HG02885 (cell line): ENCODE measurements around the gene SZT2.
"Not testable (repeated sequence)": the region's sequence is repeated elsewhere in the genome, so short reads cannot be mapped to it uniquely, and the experiment has no call there.

ENCODE experiments used
- ATAC-seq: cut with Tn5 transposase; IDR thresholded peaks from one replicate; pipeline ENCODE4 v1.9.1; 2021; ENCODE audit warnings: mild to moderate bottlenecking; ENCODE audit not compliant: unreplicated experiment, poor library complexity

Gene SZT2

DNA sequence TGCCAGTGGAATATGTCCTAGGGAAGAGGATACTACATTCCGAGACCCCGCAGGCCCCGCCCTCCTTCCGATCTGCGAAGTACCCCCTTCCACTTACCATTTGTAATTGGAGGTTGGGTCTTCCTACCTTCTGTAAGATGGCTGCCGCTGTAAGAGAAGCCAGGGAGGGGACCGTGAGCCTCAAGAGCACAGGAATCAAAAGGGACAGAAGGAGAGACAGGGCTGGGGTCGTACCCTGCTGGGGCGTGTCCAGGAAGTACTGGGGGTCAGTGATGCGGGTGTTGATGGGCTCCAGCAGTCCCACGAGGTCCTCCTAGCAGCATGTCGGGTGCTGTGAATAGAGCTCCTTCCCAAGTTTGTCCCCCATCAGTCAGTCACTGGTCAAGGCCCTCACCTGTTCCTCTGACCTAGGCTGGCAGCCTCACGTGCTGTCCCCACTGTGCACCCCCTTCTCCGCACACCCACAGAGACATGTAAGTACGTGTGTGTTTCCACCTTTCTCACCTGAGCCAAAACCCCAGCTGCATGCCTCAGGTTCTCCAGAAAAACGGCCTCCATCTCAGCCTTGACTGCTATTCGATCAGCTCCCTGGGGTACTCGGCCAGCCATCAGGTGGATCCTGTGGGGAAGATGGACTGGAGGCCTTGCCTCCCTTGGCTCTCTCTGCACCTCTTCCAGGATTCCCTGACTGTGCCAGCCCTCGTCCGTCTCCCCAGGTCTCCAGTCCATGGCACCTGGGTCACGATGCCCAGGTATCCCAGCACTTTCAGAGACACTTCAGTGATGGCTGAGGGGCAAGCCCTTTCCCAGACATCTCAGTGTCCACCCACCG, 62.2 kb downstream of the SZT2 start:
- ATAC-seq: no peak

DNA sequence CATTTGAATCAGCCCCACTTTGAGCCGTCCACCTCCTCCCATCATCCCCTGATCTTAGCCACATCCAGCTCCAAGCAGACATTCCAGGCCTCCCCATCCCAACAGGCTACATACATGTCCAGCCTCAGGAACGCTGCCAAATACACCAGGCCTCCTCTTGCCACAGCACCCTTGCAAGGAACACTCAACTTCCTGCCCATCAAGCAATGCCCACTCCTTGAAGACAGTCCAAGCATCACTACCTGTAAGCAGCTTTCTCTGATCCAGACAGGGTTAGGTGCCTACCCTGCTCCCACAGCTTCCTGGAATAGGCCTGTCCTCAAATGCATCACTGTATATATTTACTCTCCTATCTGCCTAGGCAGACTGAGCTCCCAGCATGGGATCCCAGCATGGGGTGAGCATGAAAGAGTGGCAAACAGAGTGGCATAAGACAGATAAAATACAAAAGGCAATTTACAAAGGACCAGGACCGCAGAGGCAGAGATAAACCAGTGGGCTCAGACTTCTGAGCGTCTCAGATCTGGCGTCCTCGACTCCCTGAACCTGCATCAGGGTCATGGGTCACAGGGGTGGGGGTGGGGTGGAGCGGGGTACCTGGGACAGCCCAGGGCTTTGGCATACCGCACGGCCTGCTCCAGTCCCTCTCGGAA, 63.2 kb downstream of the SZT2 start:
- no peak for ATAC-seq

GRCh38 chr1:43453442-43454269, 64.0 kb downstream of the SZT2 start, which contains the start of gene HYI:
TSS of gene HYI (minus strand) at chr1:43453931. CDS start at chr1:43453793, 138 bp downstream.
- no peak for ATAC-seq

DNA sequence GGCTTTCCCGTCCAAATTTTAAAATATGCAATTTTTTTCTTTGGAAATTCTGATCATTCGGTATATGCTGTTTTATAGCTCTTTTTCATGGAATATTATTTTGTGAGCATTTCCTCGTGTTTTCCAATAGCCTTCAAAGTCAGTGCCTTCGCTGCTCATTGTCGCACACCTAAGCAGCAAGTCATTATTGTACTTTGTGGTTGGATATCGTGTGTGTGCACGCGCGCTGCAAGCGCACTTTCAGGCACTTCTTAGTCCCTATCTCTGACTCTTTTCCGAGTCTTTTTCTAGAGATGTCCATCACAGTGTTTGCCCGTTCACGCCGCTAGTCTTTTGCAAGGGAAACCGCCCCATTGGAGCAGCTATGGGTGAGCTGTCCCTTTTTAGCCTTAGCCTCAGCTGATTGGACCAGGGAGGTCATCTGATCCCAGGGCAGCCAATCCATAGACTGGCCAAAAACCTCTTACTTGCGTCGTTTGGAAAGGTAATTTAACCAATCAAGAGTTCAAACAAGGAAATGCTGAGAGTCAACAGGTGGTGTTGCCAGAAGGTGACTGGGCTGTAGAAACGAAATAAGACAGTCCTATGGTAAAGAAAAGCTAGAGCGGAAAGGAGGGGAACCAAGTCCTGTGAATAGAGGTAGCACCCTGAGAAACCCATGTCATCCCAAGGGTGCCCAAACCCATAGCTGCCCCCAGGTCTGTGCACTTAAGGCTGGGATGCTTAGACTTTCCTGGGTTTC, 64.7 kb downstream of the SZT2 start:
- no peak for ATAC-seq

GRCh38 chr1:43455213-43455889, 65.7 kb downstream of the SZT2 start:
- ATAC-seq: no peak

GRCh38 chr1:43458379-43458778, 68.7 kb downstream of the SZT2 start:
- ATAC-seq: not testable (repeated sequence)

- no peak for ATAC-seq
Measured at GRCh38 chr1:43460988-43461693, 71.4 kb downstream of the SZT2 start.

DNA sequence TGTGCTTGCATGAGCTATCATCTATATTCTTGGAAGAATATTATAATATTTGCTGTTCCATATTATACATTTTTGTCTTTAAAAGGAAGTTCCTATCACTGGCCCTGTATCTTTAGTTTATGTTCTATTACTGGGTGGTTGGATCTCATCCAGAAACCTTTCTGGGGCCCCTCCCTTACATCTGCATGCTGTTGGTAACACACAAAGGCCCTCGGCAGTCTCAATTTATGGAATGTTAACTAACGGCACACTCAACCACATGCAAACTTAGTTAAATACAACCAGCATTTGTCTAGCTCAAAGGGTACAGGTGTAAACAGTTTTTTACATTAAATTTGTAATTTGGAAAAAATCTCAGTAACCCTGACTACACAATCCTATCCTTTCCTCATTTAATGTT, 73.8 kb downstream of the SZT2 start:
- ATAC-seq: no peak

- no peak for ATAC-seq
Measured at GRCh38 chr1:43464681-43465504, 75.2 kb downstream of the SZT2 start.

DNA sequence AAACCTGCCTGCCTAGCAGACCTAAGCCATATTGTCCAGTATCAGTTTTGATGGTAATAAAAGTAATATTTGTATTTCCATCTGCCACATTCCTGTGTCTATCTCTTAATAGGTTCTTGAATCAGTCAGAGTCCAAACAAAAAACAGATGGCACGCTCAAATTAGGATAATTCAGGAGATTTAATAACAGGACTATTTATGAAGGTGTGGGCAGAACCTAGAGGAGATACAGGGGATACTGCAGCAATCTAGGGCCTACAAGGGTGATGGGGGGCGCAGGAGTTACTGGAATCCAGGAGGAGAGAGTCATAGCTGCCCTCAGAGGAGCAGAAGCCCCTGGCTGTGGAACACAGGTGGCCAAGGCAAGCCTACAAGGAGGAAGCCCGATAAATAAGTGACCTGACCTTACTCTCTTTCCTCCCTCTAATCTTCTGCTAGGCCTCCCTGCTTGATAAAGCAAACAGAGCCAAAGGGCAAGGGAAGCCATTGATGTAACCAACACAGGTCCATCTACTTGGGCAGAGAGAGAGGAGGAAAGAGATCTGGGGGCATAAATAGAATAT, 75.9 kb downstream of the SZT2 start:
- ATAC-seq: no peak

- ATAC-seq: no peak
Measured at GRCh38 chr1:43466403-43466802, 76.7 kb downstream of the SZT2 start.

- no peak for ATAC-seq
Measured at GRCh38 chr1:43468414-43468813, 78.7 kb downstream of the SZT2 start.

DNA sequence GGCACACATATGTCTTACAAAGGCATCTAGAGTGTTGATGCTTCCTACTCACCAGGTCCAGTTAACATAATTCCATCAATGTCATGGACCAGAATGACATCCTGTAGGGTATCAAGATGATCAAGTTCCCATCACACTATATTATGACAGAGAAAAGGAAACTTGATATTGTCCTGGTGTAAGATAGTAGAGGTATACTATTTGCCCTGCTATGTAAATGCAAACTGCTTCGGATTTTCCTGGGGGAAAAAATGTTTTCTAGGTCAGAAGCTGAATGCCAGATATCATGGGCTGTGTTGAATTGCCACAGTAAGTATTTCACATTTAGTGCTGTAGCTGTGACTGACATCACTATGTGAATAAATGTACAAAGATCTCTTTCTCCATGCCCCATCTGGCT, 80.2 kb downstream of the SZT2 start:
- ATAC-seq: no peak

DNA sequence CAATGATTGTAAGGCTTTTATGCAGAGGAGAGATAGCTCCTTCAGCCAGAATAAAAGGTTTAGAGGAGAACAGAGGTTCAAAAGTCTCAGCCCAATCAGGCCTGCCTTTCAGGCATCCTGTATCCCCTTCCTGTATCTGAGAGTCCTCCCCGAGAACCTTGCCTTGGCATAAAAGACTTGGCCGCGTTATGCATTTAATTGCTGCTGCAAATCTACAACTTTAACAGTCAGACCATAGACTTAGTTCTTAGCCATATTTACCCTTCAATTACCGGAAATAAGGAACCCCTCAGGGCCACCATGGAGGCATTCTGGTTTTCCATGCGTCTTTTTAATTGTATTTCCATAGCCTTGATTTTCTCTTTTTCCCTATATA, 82.4 kb downstream of the SZT2 start:
- ATAC-seq: no peak

DNA sequence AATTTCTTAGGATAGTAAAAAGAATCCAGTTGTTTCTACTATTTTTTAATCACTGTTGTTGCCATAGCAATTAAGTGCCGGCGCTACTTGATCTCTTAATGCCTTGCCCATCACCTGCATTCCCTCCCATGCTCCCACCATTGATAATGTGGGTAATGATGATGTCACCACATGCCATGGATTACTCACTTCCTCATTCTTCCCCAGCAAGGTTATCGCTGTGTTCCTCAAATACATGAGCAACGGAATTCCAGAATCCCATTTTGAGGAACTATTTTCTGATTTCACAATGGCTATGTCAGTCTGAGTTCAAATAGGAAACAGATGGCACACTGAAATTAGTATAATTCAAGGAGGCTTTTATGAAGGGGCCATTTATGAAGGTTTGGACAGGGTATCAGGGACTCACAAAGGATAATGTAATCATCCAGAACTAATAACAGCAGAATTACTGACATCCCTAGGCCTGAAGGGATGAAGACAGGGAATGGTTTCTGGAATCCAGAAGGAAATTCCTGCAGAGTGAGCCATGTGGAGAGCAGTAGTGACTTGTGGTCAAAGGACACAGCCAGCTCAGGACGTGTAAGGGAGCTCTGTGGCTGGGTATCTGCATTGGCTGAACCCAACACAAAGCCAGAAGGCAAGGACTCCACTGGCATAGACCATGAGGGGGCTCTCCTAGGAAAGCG, 82.9 kb downstream of the SZT2 start:
- not testable (repeated sequence) for ATAC-seq

DNA sequence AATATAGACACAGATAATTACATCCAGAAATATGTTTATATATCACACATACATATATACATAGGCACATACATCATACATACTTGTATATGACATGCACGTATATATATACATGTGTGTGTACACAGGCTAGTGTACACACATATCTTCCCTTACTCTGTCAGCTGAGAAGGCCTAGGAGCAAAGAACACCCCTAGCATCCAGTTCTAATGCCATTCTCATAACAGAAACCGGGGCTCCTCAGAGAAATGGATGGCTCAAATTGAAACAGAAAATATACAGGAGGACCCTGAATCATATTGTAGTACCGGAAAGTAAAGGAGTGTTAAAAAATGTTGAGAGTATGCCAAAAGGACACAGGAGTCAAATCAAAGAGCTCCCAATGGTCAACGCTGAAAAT, 83.8 kb downstream of the SZT2 start:
- no peak for ATAC-seq

- not testable (repeated sequence) for ATAC-seq
Measured at GRCh38 chr1:43475611-43476401, 86.1 kb downstream of the SZT2 start.
